Smooth muscle cell (in vitro differentiated cells): Measurements from ENCODE around the gene HDDC2. TPM values are rescaled to one million over a fixed set of nuclear protein-coding genes. Genes with fewer than 3 reads are reported as not detected.

ENCODE experiments used
- DNase-seq: peaks from one replicate; lab custom pipeline; 2025; ENCODE audit not compliant: unreplicated experiment; lab: John Stamatoyannopoulos, UW
- H2AFZ ChIP-seq: fragments of 200-600 bp; sonication (generic); 2 replicates; pipeline ENCODE4 v1.6.0; 2016; ENCODE audit warnings: antibody characterized with exemption, low read depth, mild to moderate bottlenecking
- H3F3A ChIP-seq: fragments of 200-600 bp; sonication (generic); 2 replicates; pipeline ENCODE4 v1.6.0; 2017; ENCODE audit warnings: antibody characterized with exemption, low read depth
- H3K27ac ChIP-seq: fragments of 200-600 bp; sonication (generic); 2 replicates; pipeline ENCODE4 v1.5.1; 2016; ENCODE audit warnings: low read depth, mild to moderate bottlenecking
- H3K27me3 ChIP-seq: fragments of 200-600 bp; sonication (generic); 2 replicates; pipeline ENCODE4 v1.6.1; 2016; ENCODE audit warnings: low read depth, mild to moderate bottlenecking
- H3K36me3 ChIP-seq: fragments of 200-600 bp; sonication (generic); 2 replicates; pipeline ENCODE4 v1.5.1; 2016; ENCODE audit warnings: low read depth
- H3K4me1 ChIP-seq: fragments of 200-600 bp; sonication (generic); 2 replicates; pipeline ENCODE4 v1.5.1; 2016; ENCODE audit warnings: low read depth
- H3K4me2 ChIP-seq: fragments of 200-600 bp; sonication (generic); 2 replicates; pipeline ENCODE4 v1.6.0; 2016; ENCODE audit warnings: mild to moderate bottlenecking
- H3K4me3 ChIP-seq: fragments of 200-600 bp; sonication (generic); 2 replicates; pipeline ENCODE4 v1.5.1; 2016; ENCODE audit warnings: mild to moderate bottlenecking
- H3K79me2 ChIP-seq: fragments of 200-600 bp; sonication (generic); 2 replicates; pipeline ENCODE4 v1.6.0; 2016; ENCODE audit warnings: low read depth, mild to moderate bottlenecking
- H3K9ac ChIP-seq: fragments of 200-600 bp; sonication (generic); 2 replicates; pipeline ENCODE4 v1.6.0; 2016; ENCODE audit warnings: low read depth
- H3K9me3 ChIP-seq: fragments of 200-600 bp; sonication (generic); replicated peaks from 2 replicates; pipeline ENCODE4 v1.5.1; 2016; ENCODE audit warnings: low read depth
- H4K20me1 ChIP-seq: fragments of 200-600 bp; sonication (generic); 2 replicates; pipeline ENCODE4 v1.6.0; 2016; ENCODE audit warnings: low read depth
- WGBS: methylation state at CpG from one replicate; pipeline ENCODE4 v1.1.7; 2016; ENCODE audit warnings: low lambda C conversion rate; 5-methylcytosine and 5-hydroxymethylcytosine counted together
- polyA plus RNA-seq: library from polyadenylated mRNA; unstranded; fragments of >200 nt; fragmentation: Nextera tagmentation; extraction: Ambion mirVana; gene quantifications from 2 replicates; pipeline ENCODE4 v1.2.1, GENCODE V29; 2016
- total RNA-seq: library from RNA; depleted of rRNA; stranded (reverse); fragments of >200 nt; gene quantifications from 2 replicates; pipeline ENCODE4 v1.2.3, GENCODE V29; 2014
- TF ChIP-seq, protein P1 (sequence below): fragments of 200-600 bp; sonication (generic); IDR thresholded peaks from 2 replicates; pipeline ENCODE4 v1.5.1; 2017; ENCODE audit warnings: borderline replicate concordance, mild to moderate bottlenecking, antibody characterized with exemption; ENCODE audit not compliant: insufficient read depth, poor library complexity, severe bottlenecking

The HDDC2 gene
- total and polyA plus RNA-seq, 2 experiments from 2014 or later = 104 to 114 TPM

DNA sequence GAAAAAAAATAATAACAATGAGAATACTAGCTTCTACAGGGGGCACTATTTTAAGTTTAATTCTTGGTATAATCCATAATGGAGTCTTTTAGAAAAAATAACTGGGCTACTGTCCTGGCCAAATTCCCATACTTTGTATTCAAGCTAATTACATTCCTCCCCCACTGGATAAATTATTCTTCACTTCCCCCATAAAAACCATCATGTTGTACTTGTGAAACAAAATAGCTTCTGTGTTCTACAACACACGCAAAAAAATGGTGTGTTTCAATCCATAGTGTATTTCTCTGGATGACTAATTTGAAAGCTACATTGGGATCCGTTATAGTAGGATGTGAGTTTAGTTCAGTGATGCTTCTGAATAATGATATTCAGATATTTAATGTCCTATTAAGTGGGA, 21.6 kb upstream of the HDDC2 start:
- Histone ChIP-seq H3K9ac (no peak overlapping the region), H3K4me1 (no peaks in the 10 kb centered on the region)
- WGBS = 92% methylated on average over 2 of the region's 2 CpGs

DNA sequence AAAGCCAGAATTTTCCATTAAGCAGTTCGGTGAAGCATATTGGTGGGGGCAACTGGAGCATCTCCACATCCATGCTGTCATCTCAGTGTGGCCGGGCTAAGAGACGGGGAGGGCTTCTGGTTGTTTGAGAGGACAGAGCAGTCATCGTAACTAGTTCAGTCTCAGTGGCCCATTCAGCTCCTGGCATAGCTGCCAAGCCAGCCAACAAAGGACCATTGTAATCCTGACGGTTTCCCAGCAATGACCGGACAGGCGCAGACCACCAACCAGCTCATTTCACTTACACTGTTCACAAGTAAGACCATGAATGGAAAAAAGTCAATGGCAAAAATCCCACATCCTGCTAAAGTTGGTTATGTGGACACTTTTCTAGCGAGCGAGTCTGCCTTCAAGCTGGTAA, 14.9 kb upstream of the HDDC2 start:
- Histone ChIP-seq H3K4me2 (no peak overlapping the region), H3K9me3 (no peaks in the 10 kb centered on the region), H3K4me3 (no peak overlapping the region), H3K27ac (no peak overlapping the region), H2AFZ (no peak overlapping the region), H3K9ac (no peak overlapping the region), H4K20me1 (no peaks in the 10 kb centered on the region), H3K79me2 (no peaks in the 10 kb centered on the region), H3K4me1 (no peaks in the 10 kb centered on the region), H3K27me3 (no peaks in the 10 kb centered on the region), H3K36me3 (no peaks in the 10 kb centered on the region), H3F3A (no peaks in the 10 kb centered on the region)
- WGBS = 83% methylated on average over 9 of the region's 9 CpGs
- DNase-seq = no peak
- TF ChIP-seq, protein P1, sequence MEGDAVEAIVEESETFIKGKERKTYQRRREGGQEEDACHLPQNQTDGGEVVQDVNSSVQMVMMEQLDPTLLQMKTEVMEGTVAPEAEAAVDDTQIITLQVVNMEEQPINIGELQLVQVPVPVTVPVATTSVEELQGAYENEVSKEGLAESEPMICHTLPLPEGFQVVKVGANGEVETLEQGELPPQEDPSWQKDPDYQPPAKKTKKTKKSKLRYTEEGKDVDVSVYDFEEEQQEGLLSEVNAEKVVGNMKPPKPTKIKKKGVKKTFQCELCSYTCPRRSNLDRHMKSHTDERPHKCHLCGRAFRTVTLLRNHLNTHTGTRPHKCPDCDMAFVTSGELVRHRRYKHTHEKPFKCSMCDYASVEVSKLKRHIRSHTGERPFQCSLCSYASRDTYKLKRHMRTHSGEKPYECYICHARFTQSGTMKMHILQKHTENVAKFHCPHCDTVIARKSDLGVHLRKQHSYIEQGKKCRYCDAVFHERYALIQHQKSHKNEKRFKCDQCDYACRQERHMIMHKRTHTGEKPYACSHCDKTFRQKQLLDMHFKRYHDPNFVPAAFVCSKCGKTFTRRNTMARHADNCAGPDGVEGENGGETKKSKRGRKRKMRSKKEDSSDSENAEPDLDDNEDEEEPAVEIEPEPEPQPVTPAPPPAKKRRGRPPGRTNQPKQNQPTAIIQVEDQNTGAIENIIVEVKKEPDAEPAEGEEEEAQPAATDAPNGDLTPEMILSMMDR = no peak

More for the DNA sequence above, 21.6 kb upstream of the HDDC2 start:
- no peak overlapping the region for H3K27ac ChIP-seq
- no peaks in the 10 kb centered on the region for H3K79me2 ChIP-seq
- H3K4me3 ChIP-seq = no peak overlapping the region
- H3K9me3 ChIP-seq = no peaks in the 10 kb centered on the region
- H4K20me1 ChIP-seq = no peaks in the 10 kb centered on the region
- H3K27me3 ChIP-seq = no peaks in the 10 kb centered on the region
- H3K36me3 ChIP-seq = no peaks in the 10 kb centered on the region
- DNase-seq = no peak
- no peak overlapping the region for H3K4me2 ChIP-seq
- no peaks in the 10 kb centered on the region for H3F3A ChIP-seq
- TF ChIP-seq, protein P1 = no peak
- H2AFZ ChIP-seq = no peak overlapping the region

- no peaks in the 10 kb centered on the region for H4K20me1 ChIP-seq
- no peak overlapping the region for H3K9ac ChIP-seq
- H3K4me2 ChIP-seq = no peak overlapping the region
- H3K4me3 ChIP-seq = no peak overlapping the region
- no peak overlapping the region for H3K27ac ChIP-seq
- H3K27me3 ChIP-seq = no peaks in the 10 kb centered on the region
- no peak for DNase-seq
- no peaks in the 10 kb centered on the region for H3F3A ChIP-seq
- no peaks in the 10 kb centered on the region for H3K4me1 ChIP-seq
- H2AFZ ChIP-seq = peak overlapping the region; percentile 31
- TF ChIP-seq, protein P1 = no peak
- H3K36me3 ChIP-seq = no peaks in the 10 kb centered on the region
- WGBS = 91% methylated on average over 5 of the region's 5 CpGs
- no peaks in the 10 kb centered on the region for H3K9me3 ChIP-seq
- no peaks in the 10 kb centered on the region for H3K79me2 ChIP-seq
These were observed 13.8 kb upstream of the HDDC2 start for GRCh38 chr6:125315548-125315947.

DNA sequence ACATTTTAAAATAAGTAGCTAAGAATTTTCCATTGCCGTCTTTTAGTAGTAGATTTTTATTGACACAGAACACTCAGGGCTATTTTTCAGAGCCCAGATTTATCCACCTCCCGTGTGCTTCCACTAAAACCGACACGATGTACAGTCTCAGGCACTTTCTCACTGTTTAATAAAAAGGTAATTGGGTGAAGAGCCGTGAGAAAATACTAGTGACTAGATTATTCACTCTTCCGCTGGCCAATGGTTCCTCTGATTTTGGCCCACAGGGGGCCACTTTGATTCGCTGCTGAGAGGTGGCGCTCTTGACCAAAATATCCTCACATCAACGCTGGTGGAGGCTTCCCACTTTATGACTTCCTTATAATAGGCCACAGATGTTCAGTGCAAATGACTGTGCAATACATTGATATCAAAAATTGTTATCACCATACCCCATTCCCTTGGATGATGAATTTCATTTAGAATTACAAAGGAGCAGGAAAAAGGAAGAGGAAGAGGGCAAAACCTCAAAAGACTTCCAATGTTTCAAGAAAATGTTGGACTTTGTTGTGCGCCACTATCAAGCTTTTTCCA, 12.3 kb upstream of the HDDC2 start:
- Histone ChIP-seq H3K4me1 (no peaks in the 10 kb centered on the region), H3K79me2 (no peaks in the 10 kb centered on the region), H3K4me2 (peak overlapping the region; percentile 34), H3K36me3 (no peaks in the 10 kb centered on the region), H3K27ac (no peak overlapping the region), H3K27me3 (no peaks in the 10 kb centered on the region), H3F3A (no peaks in the 10 kb centered on the region), H3K9ac (no peak overlapping the region), H3K9me3 (no peaks in the 10 kb centered on the region), H2AFZ (peak overlapping the region; percentile 15), H4K20me1 (no peaks in the 10 kb centered on the region), H3K4me3 (no peak overlapping the region)
- TF ChIP-seq, protein P1 = peak; percentile 87
- peak; percentile 4 for DNase-seq
- 21% methylated on average over 10 of the region's 10 CpGs for WGBS
